HG02840 (cell line): Measurements from ENCODE around the gene SERP2.

Experiments
- ATAC-seq: cut with Tn5 transposase; IDR thresholded peaks from one replicate; pipeline ENCODE4 v1.9.1; 2021; ENCODE audit warnings: mild to moderate bottlenecking, moderate library complexity, moderate number of reproducible peaks; ENCODE audit not compliant: unreplicated experiment, low FRiP score

The SERP2 gene

GRCh38 chr13:44431150-44431549 lies 57.5 kb downstream of the SERP2 start:
- ATAC-seq, result no peak

- ATAC-seq, result no peak
Measured at GRCh38 chr13:44432650-44433049, 59.0 kb downstream of the SERP2 start.

DNA sequence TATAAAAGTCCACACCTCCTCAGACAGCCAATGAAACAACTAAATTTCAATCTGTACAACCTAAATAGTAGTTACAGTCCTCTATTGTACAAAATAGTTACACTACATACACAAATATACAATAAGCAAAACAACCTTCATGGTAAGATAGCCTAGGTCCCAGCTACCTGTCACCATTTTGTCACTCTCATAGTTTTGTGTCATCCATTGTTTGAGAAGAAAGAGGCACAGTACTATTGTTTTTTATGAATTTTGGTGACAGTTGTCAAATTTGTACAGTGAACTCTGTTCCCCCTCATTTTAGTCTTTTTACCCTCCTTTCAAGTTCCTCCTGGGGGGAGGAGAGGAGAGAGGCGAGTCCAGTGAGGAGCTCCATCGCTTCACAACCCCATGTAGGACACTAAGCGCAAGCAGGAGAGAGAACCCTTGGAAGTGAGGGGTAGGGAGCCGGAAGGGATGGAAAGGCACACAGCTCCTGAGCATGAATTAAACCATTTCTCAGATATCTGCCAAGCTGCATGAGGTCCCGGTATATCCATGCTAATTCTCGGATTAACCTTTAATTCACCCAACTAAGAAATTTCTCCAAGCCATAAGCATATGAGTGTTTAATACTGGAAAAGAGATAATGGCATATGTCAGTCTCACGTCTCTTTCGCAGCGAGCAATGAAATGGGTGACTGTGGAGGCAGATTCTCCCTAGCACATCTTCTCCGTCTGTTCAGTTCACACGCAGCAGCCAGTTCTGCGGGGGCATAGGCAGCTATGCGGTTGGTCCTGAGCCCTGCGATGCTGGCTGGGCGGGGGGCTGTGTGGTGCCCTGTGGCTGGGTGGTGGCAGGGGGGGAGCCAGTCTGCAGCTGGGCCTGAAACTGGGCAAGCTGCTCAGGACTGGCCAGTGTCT lies 60.5 kb downstream of the SERP2 start:
- no peak for ATAC-seq

- no peak for ATAC-seq
Measured at GRCh38 chr13:44434766-44435141, 61.1 kb downstream of the SERP2 start.

DNA sequence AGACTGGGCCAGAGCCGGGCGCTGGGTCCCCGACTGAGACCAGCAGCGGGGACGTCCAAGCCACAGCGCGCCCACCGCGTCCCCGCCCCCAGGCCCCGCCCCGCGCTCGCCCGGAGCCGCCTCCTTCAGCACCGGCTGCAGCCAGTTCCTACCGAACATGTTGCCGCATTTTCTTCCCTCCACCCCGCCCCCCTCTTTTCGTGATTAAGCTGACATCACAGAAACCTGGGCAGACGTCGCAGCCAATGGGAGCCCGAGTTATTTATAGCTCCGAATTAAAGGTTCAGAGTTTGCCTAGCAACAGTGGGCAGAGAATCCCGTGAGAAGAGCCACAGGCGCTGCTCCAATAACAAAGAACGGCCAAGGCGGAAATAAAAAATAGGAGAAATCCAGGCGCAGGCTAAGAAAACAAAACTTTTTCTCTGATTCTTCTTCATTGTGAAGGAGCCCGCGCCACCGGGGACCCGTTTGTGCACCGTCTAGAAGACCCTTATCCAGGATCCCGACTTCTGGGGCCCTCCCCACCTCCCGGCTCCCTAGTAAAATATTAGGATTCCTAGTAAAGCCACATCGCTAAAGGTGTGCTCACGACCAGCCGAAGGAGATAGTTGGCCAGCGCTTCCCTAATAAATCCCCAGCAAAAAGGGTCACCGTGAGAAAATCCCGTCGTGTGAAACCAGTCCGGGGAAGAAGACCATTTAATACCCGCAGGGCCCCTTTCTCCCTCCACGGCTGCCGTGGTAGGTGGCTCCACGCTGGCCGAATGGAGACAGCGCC lies 61.7 kb downstream of the SERP2 start:
- no peak for ATAC-seq

GRCh38 chr13:44435919-44436510 lies 62.4 kb downstream of the SERP2 start:
- no peak for ATAC-seq

DNA sequence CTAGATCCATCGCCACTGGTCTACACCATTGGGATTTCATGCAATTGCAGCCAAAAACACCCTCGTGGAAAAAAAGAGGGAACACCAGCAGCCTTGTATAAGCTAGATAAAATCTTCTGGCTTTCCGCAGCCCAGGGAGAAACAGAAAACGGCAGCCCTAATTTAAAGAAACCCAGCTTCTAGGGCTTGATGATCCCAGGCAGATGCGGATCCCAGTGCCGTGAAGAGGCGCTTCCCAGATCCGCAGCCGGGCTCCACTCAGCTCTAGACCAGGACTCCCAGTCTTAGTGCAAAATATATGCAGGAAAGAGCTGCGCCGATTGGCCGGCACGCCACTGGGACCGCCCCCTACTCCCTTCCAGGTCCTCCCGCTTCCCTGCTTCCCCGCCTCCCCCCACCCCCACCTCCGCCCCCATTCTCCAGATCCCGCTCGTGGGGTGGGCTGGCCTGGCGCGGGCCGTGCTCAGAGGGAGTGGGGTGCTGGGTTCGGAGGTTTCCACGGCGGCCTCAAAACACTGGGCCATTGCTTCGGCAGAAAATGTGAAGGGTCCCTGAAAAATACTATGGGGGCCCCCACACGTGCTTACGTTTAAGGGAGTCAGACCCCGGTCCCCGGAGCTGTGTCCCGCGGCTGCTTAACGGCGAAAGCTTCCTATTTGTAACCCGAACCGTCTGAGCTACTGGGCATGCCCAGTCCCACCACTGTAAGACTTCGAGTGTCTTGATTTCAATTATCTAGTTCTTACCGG lies 63.1 kb downstream of the SERP2 start:
- ATAC-seq, result no peak

GRCh38 chr13:44437356-44438233 lies 64.0 kb downstream of the SERP2 start:
- no peak for ATAC-seq

- ATAC-seq, result no peak
Measured at GRCh38 chr13:44438234-44438579, 64.6 kb downstream of the SERP2 start.

DNA sequence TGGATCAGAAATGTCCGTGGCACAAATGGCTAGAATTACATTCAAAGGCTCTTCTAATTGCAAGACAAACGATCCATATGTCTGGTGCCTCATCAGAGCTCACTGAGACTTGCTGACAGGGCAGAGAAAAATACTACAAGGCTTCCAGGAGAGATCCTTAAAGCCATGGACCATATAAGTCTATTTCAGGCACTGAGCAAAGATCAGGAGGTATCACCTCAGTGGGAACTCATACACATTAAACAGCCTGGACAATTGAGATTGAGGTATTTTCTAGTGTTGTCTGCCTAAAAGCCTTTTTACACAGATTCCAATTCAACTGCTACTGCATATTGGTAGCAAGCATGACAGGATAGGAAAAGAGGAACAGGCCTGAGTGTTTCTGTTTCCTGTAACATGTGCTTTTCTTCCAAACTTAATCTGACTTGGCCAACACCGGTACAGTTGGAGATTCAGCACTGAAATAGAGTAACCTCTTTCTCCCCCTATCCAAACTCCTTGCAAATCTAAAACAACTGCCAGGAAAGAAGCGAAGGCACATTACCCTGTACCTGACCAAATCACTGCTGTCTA lies 65.9 kb downstream of the SERP2 start:
- ATAC-seq, result no peak

DNA sequence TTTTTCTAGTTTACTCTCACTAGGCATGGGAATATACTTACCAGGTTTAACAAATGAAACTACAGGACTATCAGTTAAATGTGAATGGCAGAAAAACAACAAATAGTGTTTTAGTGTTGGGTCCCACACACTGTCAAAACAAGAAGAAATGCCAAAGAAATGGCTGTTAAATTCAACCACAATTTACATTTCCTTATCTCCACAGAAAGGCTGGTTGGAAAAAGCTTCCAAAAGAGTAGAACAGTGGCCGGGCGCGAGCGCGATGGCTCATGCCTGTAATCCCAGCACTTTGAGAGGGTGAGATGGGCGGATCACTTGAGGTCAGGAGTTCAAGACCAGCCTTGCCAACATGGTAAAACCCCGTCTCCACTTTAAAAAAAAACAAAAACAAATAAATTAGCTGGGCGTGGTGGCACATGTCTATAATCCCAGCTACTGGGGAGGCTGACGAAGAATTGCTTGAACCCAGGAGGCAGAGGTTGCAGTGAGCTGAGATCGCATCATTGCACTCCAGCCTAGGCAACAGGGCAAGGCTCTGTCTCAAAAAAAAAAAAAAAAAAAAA lies 66.5 kb downstream of the SERP2 start:
- no peak for ATAC-seq
